ENCODE data around the gene DRICH1. TPM values are rescaled to one million over a fixed set of nuclear protein-coding genes. Genes with fewer than 3 reads are reported as not detected.
"Not testable (repeated sequence)": the region's sequence is repeated elsewhere in the genome, so short reads cannot be mapped to it uniquely, and the experiment has no call there.

DRICH1 gene
- total and polyA plus RNA-seq, 4 experiments from 2014 or later, result 4.2 to 4.5 TPM; not detected in 2

- H3K4me1 Mint-ChIP-seq; H3K36me3 ChIP-seq (ENCODE audit: insufficient read depth, low read length); DNase-seq; H3K9me3 ChIP-seq (ENCODE audit: control insufficient read depth in 1 of 2, low read length in 2 of 2); H3K4me3 Mint-ChIP-seq; POLR2A ChIA-PET (ENCODE audit: partially characterized antibody); CTCF ChIA-PET (ENCODE audit: partially characterized antibody); H3K4me3 ChIP-seq (ENCODE audit: low read length in 2 of 2); H3K27me3 ChIP-seq (ENCODE audit: insufficient read depth, low read length); H3K27me3 Mint-ChIP-seq; H3K9me3 Mint-ChIP-seq; H3K4me1 ChIP-seq (ENCODE audit: insufficient read depth, low read length); intact Hi-C loops (cut with micrococcal nuclease); H3K27ac ChIP-seq (ENCODE audit: low read depth, low read length): not testable (repeated sequence)
- Mint-ChIP-seq H3K36me3 (peaks cover 13 to 14% of the 10 kb centered on the region in 2 donors), H3K27ac (peak overlapping the region in 1 of 7 donors; percentile 68)
These were observed 8.1 kb upstream of the DRICH1 start for GRCh38 chr22:23640206-23640605.

GRCh38 chr22:23639661-23640060 is 7.5 kb upstream of the DRICH1 start:
- Mint-ChIP-seq H3K4me1 (no peaks in the 10 kb centered on the region), H3K27ac (peak overlapping the region in 2 of 7 donors; percentile 68 to 74), H3K36me3 (peaks cover 13 to 14% of the 10 kb centered on the region in 2 donors), H3K27me3 (no peaks in the 10 kb centered on the region), H3K9me3 (no peaks in the 10 kb centered on the region), H3K4me3 (no peak overlapping the region)
- POLR2A ChIA-PET (ENCODE audit: partially characterized antibody), result no interaction called here
- DNase-seq, result no peak
- no peaks in the 10 kb centered on the region for H3K4me1 ChIP-seq (ENCODE audit: insufficient read depth, low read length)
- H3K4me3 ChIP-seq (ENCODE audit: low read length in 2 of 2), result no peak overlapping the region
- no peak overlapping the region for H3K27ac ChIP-seq (ENCODE audit: low read depth, low read length)
- H3K9me3 ChIP-seq (ENCODE audit: control insufficient read depth in 1 of 2, low read length in 2 of 2), result no peaks in the 10 kb centered on the region
- CTCF ChIA-PET (ENCODE audit: partially characterized antibody), result no interaction called here
- no peaks in the 10 kb centered on the region for H3K27me3 ChIP-seq (ENCODE audit: insufficient read depth, low read length)
- intact Hi-C loops (cut with micrococcal nuclease), result no loop called here
- no peaks in the 10 kb centered on the region for H3K36me3 ChIP-seq (ENCODE audit: insufficient read depth, low read length)

DNA sequence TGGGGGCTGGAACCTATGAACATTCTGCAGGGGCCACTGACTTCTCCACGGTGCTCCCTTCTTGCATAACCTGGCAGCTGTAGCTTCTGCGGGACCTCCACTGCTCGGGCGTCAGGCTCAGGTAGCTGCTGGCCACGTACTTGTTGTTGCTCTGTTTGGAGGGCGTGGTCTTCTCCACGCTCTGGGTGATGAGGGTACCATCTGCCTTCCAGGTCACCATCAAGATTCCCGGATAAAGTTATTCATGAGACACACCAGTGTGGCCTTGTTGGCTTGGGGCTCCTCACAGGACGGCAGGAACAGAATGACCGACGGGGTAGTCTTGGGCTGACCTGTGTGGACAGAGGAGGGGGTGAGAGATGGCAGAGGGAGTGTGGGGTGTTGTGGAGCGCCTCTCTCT is 6.5 kb upstream of the DRICH1 start:
- intact Hi-C loops (cut with micrococcal nuclease), result no loop called here
- Histone ChIP-seq H3K36me3 (ENCODE audit: insufficient read depth, low read length) (no peaks in the 10 kb centered on the region), H3K9me3 (ENCODE audit: control insufficient read depth in 1 of 2, low read length in 2 of 2) (no peaks in the 10 kb centered on the region), H3K4me3 (ENCODE audit: low read length in 2 of 2) (no peak overlapping the region), H3K4me1 (ENCODE audit: insufficient read depth, low read length) (no peaks in the 10 kb centered on the region), H3K27me3 (ENCODE audit: insufficient read depth, low read length) (no peaks in the 10 kb centered on the region), H3K27ac (ENCODE audit: low read depth, low read length) (no peak overlapping the region)
- no peak for DNase-seq
- Mint-ChIP-seq H3K9me3 (no peaks in the 10 kb centered on the region), H3K4me1 (no peaks in the 10 kb centered on the region), H3K36me3 (peaks cover 14% of the 10 kb centered on the region in 2 donors), H3K27ac (no peak overlapping the region), H3K27me3 (no peaks in the 10 kb centered on the region), H3K4me3 (no peak overlapping the region)
- ChIA-PET CTCF (ENCODE audit: partially characterized antibody) (no interaction called here), POLR2A (ENCODE audit: partially characterized antibody) (no interaction called here)

- H3K4me3 Mint-ChIP-seq; DNase-seq; H3K9me3 Mint-ChIP-seq; H3K4me3 ChIP-seq (ENCODE audit: low read length in 2 of 2); H3K27ac ChIP-seq (ENCODE audit: low read depth, low read length); H3K4me1 ChIP-seq (ENCODE audit: insufficient read depth, low read length); H3K27me3 Mint-ChIP-seq; intact Hi-C loops (cut with micrococcal nuclease); H3K9me3 ChIP-seq (ENCODE audit: control insufficient read depth in 1 of 2, low read length in 2 of 2); H3K4me1 Mint-ChIP-seq; POLR2A ChIA-PET (ENCODE audit: partially characterized antibody); H3K27me3 ChIP-seq (ENCODE audit: insufficient read depth, low read length); H3K36me3 ChIP-seq (ENCODE audit: insufficient read depth, low read length); CTCF ChIA-PET (ENCODE audit: partially characterized antibody): not testable (repeated sequence)
- H3K27ac Mint-ChIP-seq, result peak overlapping the region in 1 of 7 donors; percentile 22
- H3K36me3 Mint-ChIP-seq, result peaks cover 12 to 14% of the 10 kb centered on the region in 2 donors
These were observed 3.2 kb upstream of the DRICH1 start for GRCh38 chr22:23635291-23635690.

DNA sequence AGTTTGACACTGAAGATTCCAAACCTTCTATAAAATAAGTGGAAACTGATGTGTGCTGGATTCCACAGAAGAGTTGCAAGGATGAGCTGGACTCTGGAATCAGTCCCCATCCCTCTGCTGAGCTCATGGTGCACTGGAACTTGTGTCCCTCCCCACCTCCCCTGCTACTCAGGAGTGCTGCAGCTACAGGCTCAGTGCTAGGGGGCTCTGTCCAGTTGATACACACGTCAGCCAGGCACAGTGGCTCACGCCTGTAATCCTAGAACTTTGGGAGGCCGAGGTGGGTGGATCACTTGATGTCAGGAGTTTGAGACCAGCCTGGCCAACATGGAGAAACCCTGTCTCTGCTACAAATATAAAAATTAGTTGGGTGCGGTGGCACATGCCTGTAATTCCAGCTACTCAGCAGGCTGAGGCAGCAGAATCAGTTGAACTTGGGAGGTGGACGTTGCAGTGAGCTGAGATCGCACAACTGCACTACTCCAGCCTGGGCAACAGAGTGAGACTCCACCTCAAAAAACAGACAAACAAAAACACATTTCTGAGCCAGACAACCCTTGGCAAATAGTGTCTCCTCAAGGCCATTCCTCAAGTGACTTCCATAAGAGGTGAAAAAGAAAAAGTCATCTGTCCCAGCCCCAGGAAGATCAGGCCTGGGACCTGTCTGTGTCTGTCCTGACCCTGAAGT is 3.9 kb downstream of the DRICH1 start:
- intact Hi-C loops (cut with micrococcal nuclease), result loop anchor here (5.0 to 10.0 kb wide), 2 partner anchors 219 to 327 kb away; no protein-coding TSS in a partner anchor
- H3K27me3 Mint-ChIP-seq; H3K9me3 Mint-ChIP-seq; H3K4me3 Mint-ChIP-seq; H3K36me3 Mint-ChIP-seq; H3K4me1 ChIP-seq (ENCODE audit: insufficient read depth, low read length); H3K4me3 ChIP-seq (ENCODE audit: low read length in 2 of 2); H3K4me1 Mint-ChIP-seq; DNase-seq; H3K36me3 ChIP-seq (ENCODE audit: insufficient read depth, low read length); H3K27ac ChIP-seq (ENCODE audit: low read depth, low read length); H3K27ac Mint-ChIP-seq; H3K27me3 ChIP-seq (ENCODE audit: insufficient read depth, low read length); H3K9me3 ChIP-seq (ENCODE audit: control insufficient read depth in 1 of 2, low read length in 2 of 2): not testable (repeated sequence)
- ChIA-PET POLR2A (ENCODE audit: partially characterized antibody) (interaction anchor here (1.0 kb wide), 1 partner anchor 229 kb away, joined by 3 read pairs; the partner anchor contains the start of gene SLC2A11), CTCF (ENCODE audit: partially characterized antibody) (interaction anchor here (0.6 to 1.6 kb wide), 8 partner anchors 10 to 441 kb away, joined by 3 to 7 read pairs (median 4); partner anchors contain the start of gene SLC2A11)

DNA sequence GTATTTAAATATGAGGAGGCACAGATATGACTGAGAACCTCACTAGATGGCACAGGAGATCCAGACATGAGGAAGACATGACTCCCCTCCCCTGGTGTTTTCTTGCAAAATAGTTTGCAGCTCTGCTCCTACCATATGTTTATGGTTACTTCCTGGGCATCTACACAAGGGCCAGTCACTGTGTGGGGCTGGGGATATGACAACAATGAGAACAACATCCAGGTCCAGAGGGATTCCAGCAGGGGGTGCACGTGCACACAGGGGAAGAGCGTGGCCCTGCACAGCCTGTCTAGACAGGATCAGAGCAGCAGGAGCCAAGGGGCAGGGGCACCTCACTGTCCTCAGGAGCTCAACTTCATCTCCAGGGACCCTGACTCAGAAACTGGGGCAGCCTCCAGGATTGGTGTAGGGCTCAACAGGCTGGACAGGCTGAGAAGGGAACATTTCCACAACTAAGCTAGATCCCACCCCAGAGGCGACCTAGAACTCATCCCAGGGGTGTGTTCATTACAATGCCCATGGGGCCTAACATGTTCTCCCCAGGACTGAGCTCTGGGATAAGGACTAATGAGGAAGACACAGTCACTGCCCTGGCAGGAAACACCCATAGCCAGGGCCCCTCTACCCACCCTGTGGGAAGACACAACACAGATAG is 4.6 kb downstream of the DRICH1 start:
- not testable (repeated sequence) for H3K36me3 Mint-ChIP-seq; H3K9me3 ChIP-seq (ENCODE audit: control insufficient read depth in 1 of 2, low read length in 2 of 2); H3K27me3 Mint-ChIP-seq; H3K27me3 ChIP-seq (ENCODE audit: insufficient read depth, low read length); H3K36me3 ChIP-seq (ENCODE audit: insufficient read depth, low read length); H3K4me1 ChIP-seq (ENCODE audit: insufficient read depth, low read length); H3K4me1 Mint-ChIP-seq; H3K9me3 Mint-ChIP-seq; H3K4me3 Mint-ChIP-seq; H3K27ac ChIP-seq (ENCODE audit: low read depth, low read length); H3K4me3 ChIP-seq (ENCODE audit: low read length in 2 of 2)
- peak; percentile 49 to 58 (median 56) for DNase-seq
- ChIA-PET POLR2A (ENCODE audit: partially characterized antibody) (interaction anchor here (1.0 kb wide), 1 partner anchor 230 kb away, joined by 3 read pairs; the partner anchor contains the start of gene SLC2A11), CTCF (ENCODE audit: partially characterized antibody) (interaction anchor here (0.6 to 1.6 kb wide), 8 partner anchors 9 to 441 kb away, joined by 3 to 7 read pairs (median 4); partner anchors contain the start of gene SLC2A11)
- intact Hi-C loops (cut with micrococcal nuclease), result loop anchor here (5.0 to 10.0 kb wide), 2 partner anchors 220 to 327 kb away; no protein-coding TSS in a partner anchor
- H3K27ac Mint-ChIP-seq, result peak overlapping the region in 1 of 7 donors; percentile 71

GRCh38 chr22:23626286-23626975 is 5.7 kb downstream of the DRICH1 start:
- Mint-ChIP-seq H3K4me3 (no peak overlapping the region), H3K36me3 (peaks cover 3 to 4% of the 10 kb centered on the region in 2 donors), H3K27me3 (no peaks in the 10 kb centered on the region), H3K9me3 (no peaks in the 10 kb centered on the region), H3K27ac (no peak overlapping the region), H3K4me1 (peaks cover 0 to 3% (median 0%) of the 10 kb centered on the region in 4 donors)
- no peak for DNase-seq
- intact Hi-C loops (cut with micrococcal nuclease), result loop anchor here (5.0 to 10.0 kb wide), 2 partner anchors 221 to 328 kb away; no protein-coding TSS in a partner anchor
- ChIA-PET POLR2A (ENCODE audit: partially characterized antibody) (no interaction called here), CTCF (ENCODE audit: partially characterized antibody) (interaction anchor here (1.5 kb wide), 1 partner anchor 219 kb away, joined by 5 read pairs; no protein-coding TSS in a partner anchor)
- Histone ChIP-seq H3K4me3 (ENCODE audit: low read length in 2 of 2) (no peak overlapping the region), H3K27me3 (ENCODE audit: insufficient read depth, low read length) (no peaks in the 10 kb centered on the region), H3K9me3 (ENCODE audit: control insufficient read depth in 1 of 2, low read length in 2 of 2) (no peaks in the 10 kb centered on the region), H3K4me1 (ENCODE audit: insufficient read depth, low read length) (no peaks in the 10 kb centered on the region), H3K36me3 (ENCODE audit: insufficient read depth, low read length) (no peaks in the 10 kb centered on the region), H3K27ac (ENCODE audit: low read depth, low read length) (no peak overlapping the region)
